NCI-H82 treated with DMSO at 0.1 percent for 48 hours (cell line): ENCODE results near the gene SELENOM.

ENCODE experiments used
- DNase-seq: peaks from one replicate; lab custom pipeline; 2025; ENCODE audit not compliant: unreplicated experiment; lab: John Stamatoyannopoulos, UW

The SELENOM gene

GRCh38 chr22:31092161-31092560, 15.2 kb downstream of the SELENOM start:
- peak; percentile 18 for DNase-seq

GRCh38 chr22:31091106-31091975, 16.0 kb downstream of the SELENOM start:
- DNase-seq: no peak

GRCh38 chr22:31090217-31091085, 16.9 kb downstream of the SELENOM start:
- DNase-seq: no peak

GRCh38 chr22:31089160-31090100, 17.9 kb downstream of the SELENOM start:
- no peak for DNase-seq

- DNase-seq: no peak
Measured at GRCh38 chr22:31088233-31088986, 19.0 kb downstream of the SELENOM start.

GRCh38 chr22:31087744-31088215, 19.6 kb downstream of the SELENOM start:
- DNase-seq: no peak

GRCh38 chr22:31086703-31087330, 20.6 kb downstream of the SELENOM start:
- DNase-seq: no peak

GRCh38 chr22:31085928-31086327, 21.4 kb downstream of the SELENOM start:
- DNase-seq: no peak

GRCh38 chr22:31085493-31085824, 21.9 kb downstream of the SELENOM start:
- DNase-seq: no peak

- no peak for DNase-seq
Measured at GRCh38 chr22:31084811-31085492, 22.4 kb downstream of the SELENOM start.

- DNase-seq: no peak
Measured at GRCh38 chr22:31083923-31084810, 23.2 kb downstream of the SELENOM start.

GRCh38 chr22:31083377-31083768, 24.0 kb downstream of the SELENOM start:
- DNase-seq: no peak

GRCh38 chr22:31082606-31083376, 24.6 kb downstream of the SELENOM start:
- DNase-seq: peak; percentile 31

- no peak for DNase-seq
Measured at GRCh38 chr22:31081963-31082605, 25.3 kb downstream of the SELENOM start.

GRCh38 chr22:31080848-31081649, 26.3 kb downstream of the SELENOM start, which contains the start of gene SMTN:
Gene SMTN, plus strand, starts transcription at chr22:31081318. Its CDS starts 1,941 bp downstream, at chr22:31083259.
- DNase-seq: peak; percentile 70
